ENCODE data around the gene TMEM108.
A peak's percentile ranks its signal among the peaks of the same experiment; 100 is the strongest.
"Not testable (repeated sequence)": the region's sequence is repeated elsewhere in the genome, so short reads cannot be mapped to it uniquely, and the experiment has no call there.

The TMEM108 gene

GRCh38 chr3:133038089-133038730, at the start of gene TMEM108:
Gene TMEM108 (plus strand): TSS chr3:133038391.
- peak; percentile 1 to 29 for DNase-seq

- DNase-seq, result no peak
Measured at GRCh38 chr3:132995971-132996370, 42.2 kb upstream of the TMEM108 start.

- DNase-seq, result no peak
Measured at GRCh38 chr3:132997404-132998185, 40.6 kb upstream of the TMEM108 start.

- DNase-seq, result not testable (repeated sequence)
Measured at GRCh38 chr3:133005032-133005431, 33.2 kb upstream of the TMEM108 start.

- no peak for DNase-seq
Measured at GRCh38 chr3:133007601-133008000, 30.6 kb upstream of the TMEM108 start.

- no peak for DNase-seq
Measured at GRCh38 chr3:133014325-133014724, 23.9 kb upstream of the TMEM108 start.

- not testable (repeated sequence) for DNase-seq
Measured at GRCh38 chr3:133015573-133015972, 22.6 kb upstream of the TMEM108 start.

- no peak for DNase-seq
Measured at GRCh38 chr3:133016838-133017309, 21.3 kb upstream of the TMEM108 start.

GRCh38 chr3:133018921-133019320, 19.3 kb upstream of the TMEM108 start:
- DNase-seq, result no peak

GRCh38 chr3:133021206-133021605, 17.0 kb upstream of the TMEM108 start:
- no peak for DNase-seq

GRCh38 chr3:133023362-133023761, 14.8 kb upstream of the TMEM108 start:
- DNase-seq, result no peak

GRCh38 chr3:133025546-133025945, 12.6 kb upstream of the TMEM108 start:
- no peak for DNase-seq

- no peak for DNase-seq
Measured at GRCh38 chr3:133032301-133032700, 5.9 kb upstream of the TMEM108 start.

- no peak for DNase-seq
Measured at GRCh38 chr3:133037436-133037835, 755 bp upstream of the TMEM108 start.

GRCh38 chr3:133038731-133039375, 662 bp downstream of the TMEM108 start:
- no peak for DNase-seq

- peak; percentile 16 to 30 for DNase-seq
Measured at GRCh38 chr3:133040696-133041523, 2.7 kb downstream of the TMEM108 start.

GRCh38 chr3:133041524-133041829, 3.3 kb downstream of the TMEM108 start:
- DNase-seq, result no peak

- DNase-seq, result no peak
Measured at GRCh38 chr3:133042778-133043177, 4.6 kb downstream of the TMEM108 start.

- no peak for DNase-seq
Measured at GRCh38 chr3:133047980-133048379, 9.8 kb downstream of the TMEM108 start.

GRCh38 chr3:133049491-133049890, 11.3 kb downstream of the TMEM108 start:
- no peak for DNase-seq

GRCh38 chr3:133050891-133051290, 12.7 kb downstream of the TMEM108 start:
- DNase-seq, result no peak

- no peak for DNase-seq
Measured at GRCh38 chr3:133053532-133053931, 15.3 kb downstream of the TMEM108 start.

GRCh38 chr3:133054586-133054985, 16.4 kb downstream of the TMEM108 start:
- no peak for DNase-seq

Data from stimulated activated CD4-positive, alpha-beta T cell treated with anti-CD3 and anti-CD28 coated beads, Interleukin-2, amount 100 ng/mL, for 48 hours (primary cell).